HG03354 (cell line): ENCODE results near the gene TMEM184B.
"Not testable (repeated sequence)": the region's sequence is repeated elsewhere in the genome, so short reads cannot be mapped to it uniquely, and the experiment has no call there.

Source experiments
- ATAC-seq: cut with Tn5 transposase; IDR thresholded peaks from one replicate; pipeline ENCODE4 v1.9.1; 2021; ENCODE audit warnings: mild to moderate bottlenecking; ENCODE audit not compliant: unreplicated experiment, poor library complexity, severe bottlenecking

The TMEM184B gene

GRCh38 chr22:38192475-38192863 is 80.3 kb downstream of the TMEM184B start:
- no peak for ATAC-seq

DNA sequence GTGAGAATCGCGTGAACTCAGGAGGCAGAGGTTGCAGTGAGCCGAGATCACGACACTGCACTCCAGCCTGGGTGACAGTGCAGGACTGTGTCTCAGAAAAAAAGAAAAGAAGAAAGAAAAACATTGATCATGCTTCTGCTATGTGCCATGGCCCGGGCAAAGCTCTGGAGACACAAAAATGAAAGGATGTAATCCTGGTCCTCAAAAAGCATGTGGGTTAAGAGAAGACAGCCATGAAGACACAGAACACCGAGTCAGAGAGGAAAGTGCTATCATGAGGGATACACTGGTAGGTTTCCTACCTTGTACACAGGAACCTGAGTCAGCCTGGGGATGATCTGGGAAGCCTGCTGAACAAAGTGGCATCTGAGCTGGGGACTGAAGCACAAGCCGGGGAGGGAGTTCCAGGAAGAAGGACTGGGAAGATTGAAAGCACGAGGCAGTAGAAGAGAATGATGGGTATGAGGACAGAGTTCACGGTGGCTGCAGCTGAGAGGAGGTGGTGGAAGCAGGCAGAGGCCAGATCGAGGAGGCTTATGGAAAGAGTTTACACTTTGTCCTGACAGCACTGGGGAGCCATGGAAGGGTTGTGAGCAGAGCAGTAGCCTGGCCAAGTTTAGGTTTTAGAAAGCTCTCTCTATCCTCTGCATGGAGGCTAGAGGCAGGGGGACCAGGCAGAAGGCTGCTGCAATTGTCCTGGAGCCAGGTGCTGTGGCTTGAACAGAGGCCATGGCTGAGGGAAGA is 80.9 kb downstream of the TMEM184B start:
- ATAC-seq, result no peak

DNA sequence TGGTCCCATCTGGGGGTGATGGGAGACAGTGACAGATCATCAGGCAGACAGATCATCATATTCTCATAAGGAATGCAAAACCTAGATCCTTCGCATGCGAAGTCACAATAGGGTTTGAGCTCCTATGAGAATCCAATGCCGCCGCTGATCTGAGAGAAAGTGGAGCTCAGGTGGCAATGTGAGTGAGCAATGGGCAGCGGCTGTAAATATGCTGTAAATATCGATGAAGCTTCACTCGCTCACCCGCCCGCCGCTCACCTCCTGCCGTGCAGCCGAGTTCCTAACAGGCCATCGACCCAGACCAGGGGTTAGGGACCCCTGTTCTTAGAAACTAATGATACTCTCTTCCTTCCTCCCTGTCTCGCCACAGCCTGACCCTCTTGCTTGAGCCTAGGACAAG is 81.8 kb downstream of the TMEM184B start:
- ATAC-seq, result no peak

GRCh38 chr22:38190581-38190980 is 82.2 kb downstream of the TMEM184B start:
- no peak for ATAC-seq

- ATAC-seq, result no peak
Measured at GRCh38 chr22:38189104-38189503, 83.7 kb downstream of the TMEM184B start.

DNA sequence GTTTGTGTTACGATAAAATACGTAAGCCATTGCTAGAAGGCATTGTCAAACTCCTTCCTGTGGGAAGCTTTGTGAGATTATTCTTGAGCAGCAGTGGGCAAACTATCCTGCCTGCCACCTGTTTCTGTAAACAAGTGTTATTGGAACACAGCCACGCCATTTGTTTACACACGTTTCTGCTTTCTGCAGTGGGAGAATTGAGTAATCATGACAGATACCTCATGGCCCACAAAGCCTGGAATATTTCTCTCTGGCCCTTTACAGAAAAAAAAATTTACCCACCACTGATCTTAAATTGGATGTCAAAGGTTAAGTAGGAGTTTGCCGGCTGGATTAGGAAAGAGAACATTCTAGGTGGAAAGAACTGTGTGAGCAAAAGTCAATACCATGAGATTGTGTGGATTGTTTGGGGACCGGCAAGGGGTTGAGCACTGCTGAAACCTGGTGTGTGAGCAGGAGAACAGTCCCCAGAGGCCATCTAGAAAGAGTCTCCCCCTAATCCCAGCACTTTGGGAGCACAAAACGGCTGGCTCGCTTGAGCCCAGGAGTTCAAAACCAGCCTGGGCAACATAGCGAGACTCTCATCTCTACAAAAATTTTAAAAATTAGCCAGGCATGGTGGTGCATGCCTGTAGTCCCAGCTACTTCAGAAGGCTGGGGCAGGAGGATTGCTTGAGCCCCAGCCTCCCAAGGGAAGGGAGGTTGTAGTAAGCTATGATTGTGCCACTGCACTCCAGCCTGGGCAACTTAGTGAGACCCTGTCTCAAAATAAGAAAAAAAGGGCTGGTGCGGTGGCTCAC is 85.2 kb downstream of the TMEM184B start:
- no peak for ATAC-seq

- ATAC-seq, result no peak
Measured at GRCh38 chr22:38186429-38186828, 86.4 kb downstream of the TMEM184B start.

DNA sequence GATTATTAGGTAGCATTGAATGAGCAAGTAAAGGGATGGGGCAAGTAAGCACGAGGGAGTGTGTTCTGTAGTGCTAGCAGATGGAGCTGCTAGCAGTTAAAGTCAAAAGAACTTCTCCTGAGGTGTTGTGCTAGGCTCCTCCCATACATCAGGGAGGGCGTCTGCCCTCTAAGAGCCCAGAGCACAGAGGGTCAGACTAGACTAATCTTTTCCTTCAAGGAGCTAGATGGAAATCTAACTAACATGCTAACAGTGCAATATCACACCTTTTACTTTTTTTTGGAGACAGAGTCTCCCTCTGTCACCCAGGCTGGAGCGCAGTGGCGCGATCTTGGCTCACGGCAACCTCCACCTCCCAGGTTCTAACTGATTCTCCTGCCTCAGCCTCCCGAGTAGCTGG is 88.0 kb downstream of the TMEM184B start:
- ATAC-seq, result no peak

DNA sequence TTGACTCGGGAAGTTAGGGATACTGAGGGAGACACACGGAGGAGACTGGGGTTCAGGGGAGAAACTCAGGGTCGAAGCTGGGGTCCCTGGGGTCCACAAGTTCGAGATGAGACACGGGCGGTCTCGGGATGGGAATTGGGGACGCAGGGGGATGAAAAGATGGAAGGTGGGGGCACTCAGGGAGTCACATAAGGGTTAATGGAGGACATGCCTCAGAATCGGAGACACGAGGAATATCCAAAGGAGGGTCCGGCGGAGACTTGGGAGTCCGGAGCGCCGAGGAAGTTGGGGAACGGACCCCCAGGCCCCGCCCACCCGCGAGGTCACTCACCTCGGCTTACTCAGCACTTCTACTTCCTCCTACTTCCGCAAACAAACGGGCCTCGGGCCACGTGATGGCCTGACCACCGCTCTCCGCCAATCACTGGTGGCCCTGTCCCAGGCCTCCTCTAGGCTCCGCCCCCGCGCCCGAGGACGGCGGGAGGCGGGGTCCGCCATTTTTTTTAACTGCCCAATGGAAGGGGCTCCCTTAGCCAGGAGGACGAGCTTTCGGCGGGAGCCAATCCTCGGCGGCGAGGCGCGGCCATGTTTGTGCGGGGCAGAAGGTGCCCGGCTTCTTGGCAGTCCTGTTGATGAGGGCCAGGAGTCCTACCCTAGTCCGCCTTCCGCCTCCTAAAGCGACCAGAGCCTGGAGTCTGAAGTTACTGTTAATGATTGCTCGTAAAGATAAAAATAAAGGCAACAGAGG is 91.2 kb downstream of the TMEM184B start, which contains the start of gene PLA2G6:
Gene PLA2G6 (minus strand): TSS at position 378 of the 748 bp plus-strand sequence. CDS start 12,404 bp downstream, outside the sequence.
- peak; percentile 81 for ATAC-seq

- ATAC-seq, result peak; percentile 24
Measured at GRCh38 chr22:38180841-38181452, 91.9 kb downstream of the TMEM184B start.

DNA sequence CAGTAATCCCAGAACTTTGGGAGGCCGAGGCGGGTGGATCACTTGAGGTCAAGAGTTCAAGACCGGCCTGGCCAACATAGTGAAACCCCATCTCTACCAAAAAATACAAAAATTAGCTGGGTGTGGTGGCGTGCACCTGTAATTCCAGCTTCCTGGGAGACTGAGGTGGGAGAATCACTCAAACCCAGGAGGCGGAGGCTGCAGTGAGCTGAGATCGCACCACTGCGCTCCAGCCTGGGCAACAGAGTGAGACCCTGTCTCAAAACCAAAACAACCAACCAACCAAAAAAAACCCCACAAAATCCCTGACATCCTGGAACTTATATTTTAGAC is 94.2 kb downstream of the TMEM184B start:
- not testable (repeated sequence) for ATAC-seq

DNA sequence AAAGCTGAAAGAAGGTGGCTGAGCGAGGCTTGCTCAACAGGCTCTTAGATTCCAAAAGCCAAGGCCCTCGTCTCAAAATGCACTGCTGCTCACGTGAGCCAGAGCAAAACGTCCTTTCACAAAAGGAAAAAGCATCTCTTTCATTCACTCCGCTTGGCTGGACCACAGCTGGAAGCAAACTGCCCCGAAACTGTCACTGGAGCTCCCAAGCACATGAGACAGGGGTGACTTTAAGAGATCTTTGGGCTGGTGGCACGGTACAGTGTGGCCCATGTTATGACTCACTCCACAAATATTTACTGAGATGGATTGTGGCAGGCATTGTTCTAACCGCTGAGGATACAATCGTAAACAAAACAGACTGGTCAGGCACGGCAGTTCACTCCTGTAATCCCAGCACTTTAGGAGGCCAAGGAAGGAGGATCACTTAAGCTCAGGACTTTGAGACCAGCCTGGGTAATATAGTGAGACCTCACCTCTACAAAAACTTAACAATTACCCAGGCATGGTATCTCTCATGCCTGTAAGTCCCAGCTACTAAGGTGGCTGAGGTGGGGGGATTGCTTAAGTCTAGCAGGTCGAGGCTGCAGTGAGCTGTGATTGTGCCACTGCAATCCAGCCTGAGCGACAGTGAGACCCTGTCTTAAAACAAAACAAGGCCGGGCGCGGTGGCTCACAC is 94.7 kb downstream of the TMEM184B start:
- no peak for ATAC-seq

- not testable (repeated sequence) for ATAC-seq
Measured at GRCh38 chr22:38177571-38177925, 95.3 kb downstream of the TMEM184B start.

- ATAC-seq, result no peak
Measured at GRCh38 chr22:38177044-38177443, 95.8 kb downstream of the TMEM184B start.

DNA sequence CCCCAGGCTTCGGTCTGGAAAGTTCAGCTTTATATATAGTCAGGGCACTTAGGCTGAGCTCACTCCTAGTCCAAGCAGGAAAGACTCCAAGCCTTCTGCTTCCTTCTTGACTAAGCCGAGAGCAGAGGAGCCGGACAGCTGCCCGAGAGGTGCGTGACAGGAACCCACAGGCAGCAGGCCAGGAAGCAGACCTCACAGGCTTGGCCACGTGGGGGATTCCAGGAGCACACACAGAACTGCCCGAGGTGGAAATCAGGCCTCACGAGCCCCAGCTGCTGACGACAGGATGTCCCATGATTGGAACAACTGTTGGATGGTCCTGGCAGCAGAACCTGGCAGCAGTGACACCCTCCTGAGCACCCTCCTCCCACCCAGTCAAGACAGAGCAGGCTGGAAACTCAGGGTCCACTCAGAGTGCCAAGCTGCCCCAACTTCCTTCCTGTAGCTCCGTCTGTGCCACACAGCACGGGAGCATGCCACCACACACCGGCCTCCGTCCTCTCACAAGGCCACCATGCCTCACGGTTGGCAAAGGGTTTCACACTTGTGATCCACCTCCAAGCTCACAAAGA is 96.6 kb downstream of the TMEM184B start:
- no peak for ATAC-seq

- no peak for ATAC-seq
Measured at GRCh38 chr22:38175206-38176118, 97.3 kb downstream of the TMEM184B start.

GRCh38 chr22:38174626-38175025 is 98.2 kb downstream of the TMEM184B start:
- no peak for ATAC-seq

- no peak for ATAC-seq
Measured at GRCh38 chr22:38173641-38173906, 99.2 kb downstream of the TMEM184B start.
